HEK293 (cell line): Measurements from ENCODE around the gene FLT4.
A peak's percentile ranks its signal among the peaks of the same experiment; 100 is the strongest.

Source experiments
- CTCF ChIA-PET: fragments of 350-600 bp; formaldehyde crosslinking; extraction: SDS; loops from one replicate; lab custom pipeline; 2021; ENCODE audit warnings: antibody characterized with exemption; lab: Yijun Ruan, JAX
- POLR2A ChIA-PET: fragments of 300-600 bp; formaldehyde crosslinking; extraction: SDS; loops from one replicate; lab custom pipeline; 2020; ENCODE audit warnings: antibody characterized with exemption, inconsistent platforms; lab: Yijun Ruan, JAX
- H3K27ac ChIP-seq: fragments of 200-500 bp; sonication (Bioruptor generic); 2 replicates; pipeline ENCODE4 v1.5.1; 2014; ENCODE audit warnings: low read depth, low read length, control low read depth, inconsistent platforms; ENCODE audit errors: extremely low read depth
- H3K36me3 ChIP-seq, 2 experiments: fragments of 200-500 bp in 1 of 2; sonication (Bioruptor generic) in 1 of 2; 1 replicate in 1 of 2; 2 replicates in 1 of 2; pipeline ENCODE4 v1.5.1; 2014 to 2017; ENCODE audit warnings: inconsistent platforms in 2 of 2, low read length in 2 of 2; ENCODE audit not compliant: control insufficient read depth in 2 of 2, insufficient read depth in 1 of 2
- H3K4me1 ChIP-seq: fragments of 200-500 bp; sonication (Bioruptor generic); 2 replicates; pipeline ENCODE4 v1.5.1; 2014; ENCODE audit warnings: mild to moderate bottlenecking, low read length, inconsistent platforms; ENCODE audit not compliant: control insufficient read depth, insufficient read depth
- H3K4me3 ChIP-seq: 2 replicates; pipeline ENCODE4 v1.5.1; 2011; ENCODE audit warnings: low read depth, mild to moderate bottlenecking, control low read depth, low read length, moderate library complexity
- H3K9me3 ChIP-seq: fragments of 200-500 bp; sonication (Bioruptor generic); 2 replicates; pipeline ENCODE4 v1.5.1; 2014; ENCODE audit warnings: low read depth, low read length, inconsistent platforms; ENCODE audit not compliant: control insufficient read depth, insufficient read depth
- CTCF ChIP-seq: fragments of 450-650 bp; formaldehyde crosslinking; IDR thresholded peaks from 2 replicates; pipeline ENCODE4 v1.5.1; 2016; ENCODE audit warnings: missing biosample characterization, missing genetic modification characterization
- PRDM2 ChIP-seq: fragments of 450-650 bp; formaldehyde crosslinking; IDR thresholded peaks from 2 replicates; pipeline ENCODE4 v1.5.1; 2016; ENCODE audit warnings: missing biosample characterization, missing genetic modification characterization, borderline replicate concordance
- SCRT1 ChIP-seq: fragments of 450-650 bp; formaldehyde crosslinking; IDR thresholded peaks from 2 replicates; pipeline ENCODE4 v1.5.1; 2016; ENCODE audit warnings: missing biosample characterization, missing genetic modification characterization, borderline replicate concordance
- SP2 ChIP-seq: fragments of 450-650 bp; formaldehyde crosslinking; IDR thresholded peaks from 2 replicates; pipeline ENCODE4 v1.5.1; 2016; ENCODE audit warnings: missing biosample characterization, missing genetic modification characterization
- TCF7L2 ChIP-seq: IDR thresholded peaks from 2 replicates; pipeline ENCODE4 v1.6.1; 2011; ENCODE audit warnings: low read depth, mild to moderate bottlenecking, inconsistent platforms, low read length, moderate library complexity, borderline replicate concordance
- ZBTB20 ChIP-seq: fragments of 450-650 bp; formaldehyde crosslinking; IDR thresholded peaks from 2 replicates; pipeline ENCODE4 v1.5.1; 2016; ENCODE audit warnings: missing biosample characterization, missing genetic modification characterization
- ZBTB48 ChIP-seq: fragments of 450-650 bp; formaldehyde crosslinking; IDR thresholded peaks from 2 replicates; pipeline ENCODE4 v1.5.1; 2016; ENCODE audit warnings: missing biosample characterization, missing genetic modification characterization
- ZBTB49 ChIP-seq: fragments of 450-650 bp; formaldehyde crosslinking; IDR thresholded peaks from 2 replicates; pipeline ENCODE4 v1.5.1; 2016; ENCODE audit warnings: missing biosample characterization, missing genetic modification characterization, low read depth
- ZIC2 ChIP-seq: fragments of 450-650 bp; formaldehyde crosslinking; IDR thresholded peaks from 2 replicates; pipeline ENCODE4 v1.5.1; 2016; ENCODE audit warnings: missing biosample characterization, missing genetic modification characterization
- ZNF112 ChIP-seq: fragments of 450-650 bp; formaldehyde crosslinking; IDR thresholded peaks from 2 replicates; pipeline ENCODE4 v1.5.0; 2017; ENCODE audit warnings: missing biosample characterization, missing genetic modification characterization
- ZNF114 ChIP-seq: fragments of 450-650 bp; formaldehyde crosslinking; IDR thresholded peaks from 2 replicates; pipeline ENCODE4 v1.5.0; 2017; ENCODE audit warnings: missing biosample characterization, missing genetic modification characterization
- ZNF138 ChIP-seq: fragments of 450-650 bp; formaldehyde crosslinking; IDR thresholded peaks from 2 replicates; pipeline ENCODE4 v1.5.1; 2016; ENCODE audit warnings: missing biosample characterization, missing genetic modification characterization, borderline replicate concordance
- ZNF223 ChIP-seq: fragments of 450-650 bp; formaldehyde crosslinking; IDR thresholded peaks from 2 replicates; pipeline ENCODE4 v1.5.1; 2016; ENCODE audit warnings: missing biosample characterization, missing genetic modification characterization
- ZNF324 ChIP-seq: fragments of 450-650 bp; formaldehyde crosslinking; IDR thresholded peaks from 2 replicates; pipeline ENCODE4 v1.5.1; 2016; ENCODE audit warnings: missing biosample characterization, missing genetic modification characterization
- ZNF423 ChIP-seq: fragments of 450-650 bp; formaldehyde crosslinking; IDR thresholded peaks from 2 replicates; pipeline ENCODE4 v1.5.1; 2016; ENCODE audit warnings: missing biosample characterization, missing genetic modification characterization
- ZNF600 ChIP-seq: fragments of 450-650 bp; formaldehyde crosslinking; IDR thresholded peaks from 2 replicates; pipeline ENCODE4 v1.5.1; 2016; ENCODE audit warnings: missing biosample characterization, missing genetic modification characterization
- ZNF623 ChIP-seq: fragments of 450-650 bp; formaldehyde crosslinking; IDR thresholded peaks from 2 replicates; pipeline ENCODE4 v1.5.1; 2016; ENCODE audit warnings: missing biosample characterization, missing genetic modification characterization
- ZNF677 ChIP-seq: fragments of 450-650 bp; IDR thresholded peaks from 2 replicates; pipeline ENCODE4 v1.5.0; 2018; ENCODE audit warnings: missing biosample characterization, mild to moderate bottlenecking, missing genetic modification characterization, moderate library complexity
- ZNF777 ChIP-seq: fragments of 450-650 bp; formaldehyde crosslinking; IDR thresholded peaks from 2 replicates; pipeline ENCODE4 v1.5.1; 2017; ENCODE audit warnings: missing biosample characterization, missing genetic modification characterization, borderline replicate concordance
- ZNF791 ChIP-seq: fragments of 450-650 bp; formaldehyde crosslinking; IDR thresholded peaks from 2 replicates; pipeline ENCODE4 v1.5.1; 2016; ENCODE audit warnings: missing biosample characterization, missing genetic modification characterization
- ZSCAN16 ChIP-seq: fragments of 450-650 bp; formaldehyde crosslinking; IDR thresholded peaks from 2 replicates; pipeline ENCODE4 v1.5.1; 2016; ENCODE audit warnings: missing biosample characterization, missing genetic modification characterization
- ZXDB ChIP-seq: fragments of 450-650 bp; formaldehyde crosslinking; IDR thresholded peaks from 2 replicates; pipeline ENCODE4 v1.5.1; 2016; ENCODE audit warnings: missing biosample characterization, missing genetic modification characterization
- TF ChIP-seq, protein P1 (sequence below): fragments of 450-650 bp; formaldehyde crosslinking; IDR thresholded peaks from 2 replicates; pipeline ENCODE4 v1.5.1; 2016; ENCODE audit warnings: missing biosample characterization, missing genetic modification characterization
- TF ChIP-seq, protein P2 (sequence below): fragments of 450-650 bp; formaldehyde crosslinking; IDR thresholded peaks from 2 replicates; pipeline ENCODE4 v1.5.1; 2017; ENCODE audit warnings: missing biosample characterization, missing genetic modification characterization
- TF ChIP-seq, protein P3 (sequence below): fragments of 450-650 bp; formaldehyde crosslinking; IDR thresholded peaks from 2 replicates; pipeline ENCODE4 v1.5.1; 2016; ENCODE audit warnings: missing biosample characterization, missing genetic modification characterization

The FLT4 gene

DNA sequence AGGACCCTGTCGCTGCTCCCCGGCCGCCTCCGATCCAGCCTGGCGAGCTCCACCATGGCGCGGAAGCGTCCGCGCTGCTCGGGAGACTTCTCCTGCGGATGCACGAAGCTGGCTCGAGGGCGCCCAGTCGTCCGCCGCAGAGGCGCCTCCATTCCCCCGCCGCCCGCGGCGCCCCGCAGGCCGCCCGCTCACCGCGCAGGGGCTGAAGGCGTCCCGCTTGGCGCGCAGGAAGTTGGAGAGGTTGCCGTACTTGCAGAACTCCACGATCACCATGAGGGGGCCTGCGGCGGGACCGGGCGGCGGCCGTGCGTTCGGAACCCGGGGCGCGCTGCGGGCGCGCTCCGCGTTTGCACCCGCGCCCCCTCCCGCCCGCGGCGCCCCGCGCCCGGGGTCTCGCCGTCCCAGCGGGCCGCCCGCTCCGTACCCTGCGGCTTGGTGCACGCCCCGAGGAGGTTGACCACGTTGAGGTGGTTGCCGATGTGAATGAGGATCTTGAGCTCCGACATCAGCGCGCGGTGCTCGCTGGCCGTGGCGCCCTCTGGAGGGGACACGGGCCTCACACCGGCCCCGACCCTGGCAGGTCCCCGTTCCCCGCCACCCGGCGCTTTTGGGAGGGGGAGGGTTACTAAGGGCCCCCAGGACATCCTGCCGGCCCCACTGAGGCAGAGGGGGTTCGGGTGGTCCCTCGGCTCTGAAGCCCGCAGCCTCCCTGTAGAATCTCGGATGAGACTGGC, 30.4 kb downstream of the FLT4 start (continued):
- TF ChIP-seq SCRT1 (tag by site-specific recombination): no peak
- no peak for TF ChIP-seq ZBTB49 (tag by site-specific recombination)
- peak; percentile 86 for TF ChIP-seq ZBTB20
- peak; percentile 84 for TF ChIP-seq ZXDB
- TF ChIP-seq ZNF112: no peak
- 0 out of 2 replicates have a peak, but pooled peaks have one; percentile 15 for TF ChIP-seq ZNF423 (tag by site-specific recombination)
- peak; percentile 57 for TF ChIP-seq ZBTB48
- peak; percentile 74; the same call in 1 of the 2 replicates for TF ChIP-seq ZNF600
- TF ChIP-seq ZNF677: 0 out of 2 replicates have a peak, but pooled peaks have one; percentile 16
- no peak for TF ChIP-seq ZNF324 (tag by site-specific recombination)
- TF ChIP-seq ZNF791 (tag by site-specific recombination): no peak
- TF ChIP-seq ZNF777: peak; percentile 65; the same call in 1 of the 2 replicates
- TF ChIP-seq ZNF114 (tag by site-specific recombination): no peak
- TF ChIP-seq, all 188 proteins: peak for 23

DNA sequence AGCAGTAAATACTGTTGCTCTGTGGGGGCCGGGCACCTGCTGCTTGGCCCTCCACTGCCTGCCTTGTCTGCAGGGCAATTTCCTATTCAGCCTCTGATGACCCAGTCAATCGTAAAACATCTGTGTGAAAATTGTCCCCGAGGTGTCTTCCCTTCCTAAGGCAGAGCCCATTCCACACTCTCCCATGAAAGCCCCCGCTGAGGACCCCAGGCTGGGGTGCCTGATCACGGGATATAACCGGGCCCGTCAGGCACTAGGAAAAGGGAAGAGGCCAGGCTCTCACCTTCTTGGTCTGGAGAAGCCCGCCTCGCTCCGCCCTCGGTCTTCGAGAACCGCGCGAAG, 30.9 kb downstream of the FLT4 start:
- Histone ChIP-seq H3K36me3 (peaks cover 0 to 22% of the 10 kb centered on the region in 2 experiments; a peak in 1 of 3 replicates), H3K9me3 (no peaks in the 10 kb centered on the region), H3K4me1 (no peaks in the 10 kb centered on the region; the same call in 1 of the 2 replicates), H3K4me3 (peak overlapping the region; percentile 46), H3K27ac (peak overlapping the region; percentile 78; the same call in 1 of the 2 replicates)
- ChIA-PET CTCF (interaction anchor here (0.5 to 1.5 kb wide), 22 partner anchors 9 to 1924 kb away, joined by 3 to 16 read pairs (median 3); no protein-coding TSS in a partner anchor), POLR2A (no interaction called here)
- no peak for TF ChIP-seq CTCF (tag by site-specific recombination)
- TF ChIP-seq, protein P1, sequence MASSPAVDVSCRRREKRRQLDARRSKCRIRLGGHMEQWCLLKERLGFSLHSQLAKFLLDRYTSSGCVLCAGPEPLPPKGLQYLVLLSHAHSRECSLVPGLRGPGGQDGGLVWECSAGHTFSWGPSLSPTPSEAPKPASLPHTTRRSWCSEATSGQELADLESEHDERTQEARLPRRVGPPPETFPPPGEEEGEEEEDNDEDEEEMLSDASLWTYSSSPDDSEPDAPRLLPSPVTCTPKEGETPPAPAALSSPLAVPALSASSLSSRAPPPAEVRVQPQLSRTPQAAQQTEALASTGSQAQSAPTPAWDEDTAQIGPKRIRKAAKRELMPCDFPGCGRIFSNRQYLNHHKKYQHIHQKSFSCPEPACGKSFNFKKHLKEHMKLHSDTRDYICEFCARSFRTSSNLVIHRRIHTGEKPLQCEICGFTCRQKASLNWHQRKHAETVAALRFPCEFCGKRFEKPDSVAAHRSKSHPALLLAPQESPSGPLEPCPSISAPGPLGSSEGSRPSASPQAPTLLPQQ (tag by site-specific recombination): no peak
- TF ChIP-seq, protein P2, sequence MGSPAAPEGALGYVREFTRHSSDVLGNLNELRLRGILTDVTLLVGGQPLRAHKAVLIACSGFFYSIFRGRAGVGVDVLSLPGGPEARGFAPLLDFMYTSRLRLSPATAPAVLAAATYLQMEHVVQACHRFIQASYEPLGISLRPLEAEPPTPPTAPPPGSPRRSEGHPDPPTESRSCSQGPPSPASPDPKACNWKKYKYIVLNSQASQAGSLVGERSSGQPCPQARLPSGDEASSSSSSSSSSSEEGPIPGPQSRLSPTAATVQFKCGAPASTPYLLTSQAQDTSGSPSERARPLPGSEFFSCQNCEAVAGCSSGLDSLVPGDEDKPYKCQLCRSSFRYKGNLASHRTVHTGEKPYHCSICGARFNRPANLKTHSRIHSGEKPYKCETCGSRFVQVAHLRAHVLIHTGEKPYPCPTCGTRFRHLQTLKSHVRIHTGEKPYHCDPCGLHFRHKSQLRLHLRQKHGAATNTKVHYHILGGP (tag by site-specific recombination): no peak
- TF ChIP-seq ZNF623 (tag by site-specific recombination): no peak
- TF ChIP-seq SP2 (tag by site-specific recombination): no peak
- TF ChIP-seq ZNF223 (tag by site-specific recombination): no peak
- TF ChIP-seq, protein P3, sequence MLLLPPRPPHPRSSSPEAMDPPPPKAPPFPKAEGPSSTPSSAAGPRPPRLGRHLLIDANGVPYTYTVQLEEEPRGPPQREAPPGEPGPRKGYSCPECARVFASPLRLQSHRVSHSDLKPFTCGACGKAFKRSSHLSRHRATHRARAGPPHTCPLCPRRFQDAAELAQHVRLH (tag by site-specific recombination): no peak
- no peak for TF ChIP-seq ZSCAN16 (tag by site-specific recombination)
- peak; percentile 83 for TF ChIP-seq ZIC2 (tag by site-specific recombination)
- TF ChIP-seq TCF7L2: no peak
- no peak for TF ChIP-seq PRDM2 (tag by site-specific recombination)
- no peak for TF ChIP-seq ZNF138 (tag by site-specific recombination)
